WI38 (cell line): ENCODE measurements around the gene ELOVL4.

ENCODE experiments used
- H3K4me3 ChIP-seq: 2 replicates; pipeline ENCODE4 v1.5.1; 2011; ENCODE audit warnings: low read depth, mild to moderate bottlenecking, control low read depth, low read length
- CTCF ChIP-seq: IDR thresholded peaks from 2 replicates; pipeline ENCODE4 v1.5.1; 2012; ENCODE audit warnings: low read depth, mild to moderate bottlenecking, control low read depth, low read length

The ELOVL4 gene

GRCh38 chr6:79911992-79912391 is 35.4 kb downstream of the ELOVL4 start:
- no peak for TF ChIP-seq CTCF

GRCh38 chr6:79909517-79909916 is 37.8 kb downstream of the ELOVL4 start:
- TF ChIP-seq CTCF, result no peak
- H3K4me3 ChIP-seq, result no peak overlapping the region

More at GRCh38 chr6:79911992-79912391, 35.4 kb downstream of the ELOVL4 start:
- no peak overlapping the region for H3K4me3 ChIP-seq

GRCh38 chr6:79902046-79902445 is 45.3 kb downstream of the ELOVL4 start:
- H3K4me3 ChIP-seq, result no peak overlapping the region
- no peak for TF ChIP-seq CTCF

GRCh38 chr6:79898076-79898475 is 49.3 kb downstream of the ELOVL4 start:
- H3K4me3 ChIP-seq, result no peak overlapping the region
- no peak for TF ChIP-seq CTCF

- no peak overlapping the region for H3K4me3 ChIP-seq
- TF ChIP-seq CTCF, result no peak
Measured at GRCh38 chr6:79896075-79896449, 51.3 kb downstream of the ELOVL4 start.

- no peak overlapping the region for H3K4me3 ChIP-seq
- no peak for TF ChIP-seq CTCF
Measured at GRCh38 chr6:79895382-79896074, 51.8 kb downstream of the ELOVL4 start.

- no peak overlapping the region for H3K4me3 ChIP-seq
- no peak for TF ChIP-seq CTCF
Measured at GRCh38 chr6:79894939-79895338, 52.4 kb downstream of the ELOVL4 start.
